Measurements from ENCODE around the gene CCDC27.

Gene CCDC27

DNA sequence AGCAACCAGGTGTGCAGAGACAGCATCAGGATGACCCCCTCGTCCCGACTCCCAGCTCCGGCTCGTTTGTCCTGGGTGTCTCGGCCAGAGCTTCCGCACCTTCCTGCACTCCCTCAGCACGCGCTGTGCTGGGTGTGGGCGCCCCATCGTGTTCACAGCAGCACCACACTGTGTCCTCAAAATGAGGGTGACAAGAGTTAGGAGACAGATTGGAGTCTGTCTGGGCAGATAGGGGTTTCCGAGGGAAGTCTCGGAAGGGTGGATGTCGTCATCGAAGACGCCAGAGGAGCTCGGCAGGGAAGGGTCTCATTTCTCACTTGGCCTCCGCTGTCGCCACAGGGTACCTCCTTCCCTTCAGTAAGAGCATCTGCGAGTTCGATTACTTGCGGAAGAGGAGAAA is 4.1 kb downstream of the CCDC27 start:
- TF ChIP-seq, protein P1, sequence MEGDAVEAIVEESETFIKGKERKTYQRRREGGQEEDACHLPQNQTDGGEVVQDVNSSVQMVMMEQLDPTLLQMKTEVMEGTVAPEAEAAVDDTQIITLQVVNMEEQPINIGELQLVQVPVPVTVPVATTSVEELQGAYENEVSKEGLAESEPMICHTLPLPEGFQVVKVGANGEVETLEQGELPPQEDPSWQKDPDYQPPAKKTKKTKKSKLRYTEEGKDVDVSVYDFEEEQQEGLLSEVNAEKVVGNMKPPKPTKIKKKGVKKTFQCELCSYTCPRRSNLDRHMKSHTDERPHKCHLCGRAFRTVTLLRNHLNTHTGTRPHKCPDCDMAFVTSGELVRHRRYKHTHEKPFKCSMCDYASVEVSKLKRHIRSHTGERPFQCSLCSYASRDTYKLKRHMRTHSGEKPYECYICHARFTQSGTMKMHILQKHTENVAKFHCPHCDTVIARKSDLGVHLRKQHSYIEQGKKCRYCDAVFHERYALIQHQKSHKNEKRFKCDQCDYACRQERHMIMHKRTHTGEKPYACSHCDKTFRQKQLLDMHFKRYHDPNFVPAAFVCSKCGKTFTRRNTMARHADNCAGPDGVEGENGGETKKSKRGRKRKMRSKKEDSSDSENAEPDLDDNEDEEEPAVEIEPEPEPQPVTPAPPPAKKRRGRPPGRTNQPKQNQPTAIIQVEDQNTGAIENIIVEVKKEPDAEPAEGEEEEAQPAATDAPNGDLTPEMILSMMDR (IDR thresholded peaks at IDR 0.05): no peak
- no peak overlapping the region for H3K4me3 ChIP-seq (ENCODE audit: low read depth, low read length)

DNA sequence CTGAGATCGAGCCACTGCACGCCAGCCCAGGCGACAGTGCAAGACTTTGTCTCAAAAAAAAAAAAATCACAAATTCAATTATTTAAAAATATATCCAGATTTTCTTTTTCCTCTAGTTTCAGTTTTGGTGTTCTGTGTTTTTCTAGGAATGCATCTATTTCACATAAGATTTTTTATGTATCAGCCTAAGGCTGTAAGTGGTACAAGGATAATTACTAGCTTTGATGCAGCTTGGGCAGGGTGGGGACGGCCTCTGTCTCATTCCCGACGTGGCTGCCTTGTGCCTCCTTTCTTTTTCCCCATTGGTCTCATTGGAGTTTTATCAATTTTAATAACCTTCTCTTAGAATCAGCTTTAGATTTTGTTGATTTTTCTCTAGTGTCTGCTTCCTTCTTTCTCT is 6.9 kb downstream of the CCDC27 start:
- Histone ChIP-seq H3K9ac (no peak overlapping the region), H3K9me3 (ENCODE audit: control insufficient read depth, low read length) (no peaks in the 10 kb centered on the region), H3K4me2 (ENCODE audit: low read length) (no peak overlapping the region), H3K36me3 (ENCODE audit: control insufficient read depth, insufficient read depth, low read length) (no peaks in the 10 kb centered on the region), H2AFZ (no peak overlapping the region), H3K4me1 (no peaks in the 10 kb centered on the region), H3K27ac (no peak overlapping the region), H3K79me2 (no peaks in the 10 kb centered on the region), H3K4me3 (ENCODE audit: low read depth, low read length) (no peak overlapping the region), H3K27me3 (ENCODE audit: control insufficient read depth, insufficient read depth, low read length) (no peaks in the 10 kb centered on the region)
- TF ChIP-seq, protein P1 (IDR thresholded peaks at IDR 0.05): no peak

More for the DNA sequence above, 4.1 kb downstream of the CCDC27 start:
- Histone ChIP-seq H3K9me3 (ENCODE audit: control insufficient read depth, low read length) (no peaks in the 10 kb centered on the region), H3K9ac (no peak overlapping the region), H3K4me2 (ENCODE audit: low read length) (no peak overlapping the region), H2AFZ (no peak overlapping the region), H3K27ac (no peak overlapping the region), H3K79me2 (no peaks in the 10 kb centered on the region), H3K4me1 (no peaks in the 10 kb centered on the region), H3K27me3 (ENCODE audit: control insufficient read depth, insufficient read depth, low read length) (no peaks in the 10 kb centered on the region), H3K36me3 (ENCODE audit: control insufficient read depth, insufficient read depth, low read length) (no peaks in the 10 kb centered on the region)

DNA sequence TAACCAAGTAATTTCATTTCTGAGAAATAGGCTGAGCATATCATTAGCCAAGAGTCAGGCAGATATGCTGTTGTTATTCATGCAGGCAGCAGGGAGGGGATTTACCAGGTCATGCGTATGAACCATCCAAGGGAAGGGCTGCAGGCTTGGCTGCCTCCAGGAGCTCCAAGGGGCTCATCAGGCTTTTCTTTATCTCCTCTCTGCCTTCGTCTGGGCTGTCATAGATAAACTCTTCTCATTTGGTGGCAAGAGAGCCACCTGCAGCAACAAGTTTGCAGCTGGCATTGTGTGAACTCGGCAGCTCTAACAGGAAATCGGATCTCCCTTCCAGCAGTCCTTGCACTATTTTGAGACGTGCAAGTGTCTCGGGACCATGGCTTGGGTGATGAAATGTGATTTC is 7.5 kb downstream of the CCDC27 start:
- no peaks in the 10 kb centered on the region for H3K4me1 ChIP-seq
- no peaks in the 10 kb centered on the region for H3K36me3 ChIP-seq (ENCODE audit: control insufficient read depth, insufficient read depth, low read length)
- TF ChIP-seq, protein P1 (IDR thresholded peaks at IDR 0.05): no peak
- no peaks in the 10 kb centered on the region for H3K9me3 ChIP-seq (ENCODE audit: control insufficient read depth, low read length)
- no peak overlapping the region for H3K4me2 ChIP-seq (ENCODE audit: low read length)
- H3K79me2 ChIP-seq: no peaks in the 10 kb centered on the region
- no peak overlapping the region for H2AFZ ChIP-seq
- no peaks in the 10 kb centered on the region for H3K27me3 ChIP-seq (ENCODE audit: control insufficient read depth, insufficient read depth, low read length)
- no peak overlapping the region for H3K27ac ChIP-seq
- H3K9ac ChIP-seq: no peak overlapping the region
- H3K4me3 ChIP-seq (ENCODE audit: low read depth, low read length): no peak overlapping the region

DNA sequence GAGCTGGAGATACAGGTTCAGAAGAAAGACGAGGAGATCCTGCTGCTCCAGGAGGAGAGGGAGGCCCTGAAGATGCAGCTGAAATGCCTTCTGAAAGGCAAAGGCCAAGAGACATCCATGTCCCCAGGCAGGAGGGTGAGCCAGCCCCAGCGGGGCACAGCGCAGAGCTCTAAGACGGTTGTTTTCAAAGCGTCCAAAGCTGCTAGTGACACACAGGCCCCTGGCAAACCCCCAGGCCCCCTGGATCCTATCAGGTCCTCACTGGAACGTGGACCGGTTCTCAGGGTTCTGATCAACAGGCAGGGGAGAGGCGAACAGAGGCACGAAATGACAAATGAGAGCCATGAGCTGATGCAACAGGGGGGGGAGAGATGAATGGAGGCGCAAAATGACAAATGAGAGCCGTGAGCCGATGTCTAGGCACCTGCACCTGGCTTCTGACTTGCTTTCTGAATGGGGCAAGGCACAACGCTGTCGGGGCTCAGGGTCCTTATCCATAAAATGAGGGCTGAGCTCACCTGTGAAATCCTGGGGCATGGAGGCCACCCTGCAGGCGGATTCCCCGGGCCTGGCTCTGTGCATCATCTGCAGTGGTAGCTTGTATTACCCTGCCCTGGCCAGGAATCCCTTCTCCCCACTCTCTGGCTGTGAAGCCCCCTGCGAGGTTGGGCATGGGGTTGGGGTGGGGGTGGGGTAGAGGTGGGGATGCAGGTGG is 9.2 kb downstream of the CCDC27 start:
- H2AFZ ChIP-seq: no peak overlapping the region
- H3K9me3 ChIP-seq (ENCODE audit: control insufficient read depth, low read length): no peaks in the 10 kb centered on the region

More for the DNA sequence above, 9.2 kb downstream of the CCDC27 start:
- TF ChIP-seq, protein P1 (IDR thresholded peaks at IDR 0.05): no peak
- H3K4me2 ChIP-seq (ENCODE audit: low read length): no peak overlapping the region
- H3K9ac ChIP-seq: no peak overlapping the region
- H3K27ac ChIP-seq: no peak overlapping the region
- H3K4me1 ChIP-seq: no peaks in the 10 kb centered on the region
- no peaks in the 10 kb centered on the region for H3K36me3 ChIP-seq (ENCODE audit: control insufficient read depth, insufficient read depth, low read length)
- H3K27me3 ChIP-seq (ENCODE audit: control insufficient read depth, insufficient read depth, low read length): no peaks in the 10 kb centered on the region
- H3K79me2 ChIP-seq: no peaks in the 10 kb centered on the region
- H3K4me3 ChIP-seq (ENCODE audit: low read depth, low read length): no peak overlapping the region
